Right lobe of liver (tissue), 6 donors: ENCODE results near the gene ARID5B. TPM values are rescaled to one million over a fixed set of nuclear protein-coding genes. Genes with fewer than 3 reads are reported as not detected.

Experiments
- ATAC-seq, 4 donors: fragments of 200-7000 bp; cut with Tn5 transposase; one replicate each; pipeline ENCODE4 v1.9.1; 2020; ENCODE audit warnings: mild to moderate bottlenecking in 4 of 4, moderate library complexity in 4 of 4
- DNase-seq, 3 donors: peaks; one replicate each; pipeline ENCODE4 v3.0.0-alpha.2; 2020
- H3K27ac ChIP-seq, 3 donors: fragments of 200-600 bp; one replicate each; pipeline ENCODE4 v1.8.0; 2022
- H3K27me3 ChIP-seq, 2 donors: fragments of 200-600 bp; one replicate each; pipeline ENCODE4 v1.8.0; 2022
- H3K36me3 ChIP-seq, 4 donors: fragments of 200-600 bp; sonication (generic) in 1 of 4; one replicate each; pipeline versions ENCODE4 v1.5.1 to v1.8.0; 2017 to 2022; ENCODE audit warnings: control low read depth in 1 of 4
- H3K4me1 ChIP-seq, 4 donors: fragments of 200-600 bp; sonication (generic) in 1 of 4; one replicate each; pipeline versions ENCODE4 v1.5.1 to v1.8.0; 2017 to 2022; ENCODE audit warnings: control low read depth in 1 of 4
- H3K4me3 ChIP-seq, 3 donors: fragments of 200-600 bp; one replicate each; pipeline ENCODE4 v1.8.0; 2022
- H3K9me3 ChIP-seq, 4 donors: fragments of 200-600 bp; sonication (generic) in 1 of 4; one replicate each; pipeline versions ENCODE4 v1.5.1 to v1.8.0; 2017 to 2022; ENCODE audit warnings: control low read depth in 1 of 4
- POLR2A ChIP-seq: fragments of 450-650 bp; IDR thresholded peaks from one replicate; pipeline ENCODE4 v1.6.1; 2017; ENCODE audit warnings: antibody characterized with exemption, mild to moderate bottlenecking
- WGBS: methylation state at CpG from one replicate; pipeline ENCODE4 v1.1.6; 2018; ENCODE audit warnings: low coverage, low lambda C conversion rate; ENCODE audit not compliant: insufficient coverage; ENCODE audit errors: missing lambda C conversion rate; 5-methylcytosine and 5-hydroxymethylcytosine counted together
- intact Hi-C, 2 donors: fragments of 100-400 bp; cut with DNase I; formaldehyde crosslinking; loops; one replicate each; pipeline versions ENCODE4 v1.11.2 to v1.14.1; 2022
- total RNA-seq, 6 experiments: library from RNA; depleted of rRNA in 2 of 6; stranded (reverse); fragments of >200 nt in 2 of 6; fragmentation: NEBNext Ultra II Directional in 3 of 6; extraction: Animal tissue kit (Norgen Biotek cat#: 25700) in 3 of 6; gene quantifications; one replicate each; pipeline versions ENCODE4 v1.1.0 to v1.2.4, GENCODE V29; 2016 to 2023
- TF ChIP-seq, protein P1 (sequence below), 4 donors: fragments of 200-600 bp in 3 of 4; fragments of 450-650 bp in 1 of 4; IDR thresholded peaks; one replicate each; pipeline versions ENCODE4 v1.5.1 to v1.8.0; 2016 to 2022; ENCODE audit warnings: antibody characterized with exemption in 4 of 4, mild to moderate bottlenecking in 2 of 4
- donor health status: DM: no; HTN: yes; CAD: no.
- donor health status: DM: no; HTN: no; CAD: no.
- donor health status: DM: no; HTN: no; CAD: no.
- donor health status: DM: no; HTN: yes; CAD: no.
- donor health status: DM: no; HTN: yes; CAD: no.

Gene ARID5B
- total RNA-seq, 6 experiments from 2014 or later: 2.7 to 10.5 (median 5.3) TPM

GRCh38 chr10:62004042-62004441 lies 102.5 kb downstream of the ARID5B start:
- DNase-seq (no peak), ATAC-seq (no peak)
- peaks cover 0 to 6% (median 0%) of the 10 kb centered on the region in 4 donors for H3K4me1 ChIP-seq
- no peaks in the 10 kb centered on the region for H3K9me3 ChIP-seq
- H3K4me3 ChIP-seq: no peak overlapping the region
- H3K27me3 ChIP-seq: no peaks in the 10 kb centered on the region
- 70% methylated on average over 3 of the region's 3 CpGs for WGBS
- H3K27ac ChIP-seq: no peak overlapping the region
- intact Hi-C loops: no loop called here
- TF ChIP-seq, protein P1, sequence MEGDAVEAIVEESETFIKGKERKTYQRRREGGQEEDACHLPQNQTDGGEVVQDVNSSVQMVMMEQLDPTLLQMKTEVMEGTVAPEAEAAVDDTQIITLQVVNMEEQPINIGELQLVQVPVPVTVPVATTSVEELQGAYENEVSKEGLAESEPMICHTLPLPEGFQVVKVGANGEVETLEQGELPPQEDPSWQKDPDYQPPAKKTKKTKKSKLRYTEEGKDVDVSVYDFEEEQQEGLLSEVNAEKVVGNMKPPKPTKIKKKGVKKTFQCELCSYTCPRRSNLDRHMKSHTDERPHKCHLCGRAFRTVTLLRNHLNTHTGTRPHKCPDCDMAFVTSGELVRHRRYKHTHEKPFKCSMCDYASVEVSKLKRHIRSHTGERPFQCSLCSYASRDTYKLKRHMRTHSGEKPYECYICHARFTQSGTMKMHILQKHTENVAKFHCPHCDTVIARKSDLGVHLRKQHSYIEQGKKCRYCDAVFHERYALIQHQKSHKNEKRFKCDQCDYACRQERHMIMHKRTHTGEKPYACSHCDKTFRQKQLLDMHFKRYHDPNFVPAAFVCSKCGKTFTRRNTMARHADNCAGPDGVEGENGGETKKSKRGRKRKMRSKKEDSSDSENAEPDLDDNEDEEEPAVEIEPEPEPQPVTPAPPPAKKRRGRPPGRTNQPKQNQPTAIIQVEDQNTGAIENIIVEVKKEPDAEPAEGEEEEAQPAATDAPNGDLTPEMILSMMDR (IDR thresholded peaks at IDR 0.05): no peak
- no peak for TF ChIP-seq POLR2A
- H3K36me3 ChIP-seq: no peaks in the 10 kb centered on the region

- ATAC-seq: peak in 2 of 4 donors; percentile 6 to 53
- TF ChIP-seq, protein P1 (IDR thresholded peaks at IDR 0.05): no peak
- TF ChIP-seq POLR2A: no peak
Observed at GRCh38 chr10:62005281-62005680, 103.8 kb downstream of the ARID5B start.

GRCh38 chr10:62005687-62006086 lies 104.2 kb downstream of the ARID5B start:
- no peak for TF ChIP-seq POLR2A
- WGBS: 30% methylated on average over 3 of the region's 3 CpGs
- H3K27me3 ChIP-seq: no peaks in the 10 kb centered on the region
- no peak overlapping the region for H3K4me3 ChIP-seq
- peaks cover 0 to 6% (median 0%) of the 10 kb centered on the region in 4 donors for H3K4me1 ChIP-seq
- no peaks in the 10 kb centered on the region for H3K36me3 ChIP-seq
- ATAC-seq (peak in 3 of 4 donors; percentile 17 to 63 (median 56)), DNase-seq (no peak)
- no peak overlapping the region for H3K27ac ChIP-seq
- intact Hi-C loops: no loop called here
- no peaks in the 10 kb centered on the region for H3K9me3 ChIP-seq

More at GRCh38 chr10:62005281-62005680, 103.8 kb downstream of the ARID5B start:
- H3K4me3 ChIP-seq: no peak overlapping the region
- intact Hi-C loops: no loop called here
- H3K36me3 ChIP-seq: no peaks in the 10 kb centered on the region
- 90% methylated on average over 2 of the region's 2 CpGs for WGBS
- H3K27ac ChIP-seq: no peak overlapping the region
- no peaks in the 10 kb centered on the region for H3K9me3 ChIP-seq
- peaks cover 0 to 6% (median 0%) of the 10 kb centered on the region in 4 donors for H3K4me1 ChIP-seq
- no peaks in the 10 kb centered on the region for H3K27me3 ChIP-seq
- DNase-seq: no peak

- no peak for TF ChIP-seq POLR2A
- TF ChIP-seq, protein P1 (IDR thresholded peaks at IDR 0.05): no peak
- Histone ChIP-seq H3K9me3 (no peaks in the 10 kb centered on the region), H3K27me3 (no peaks in the 10 kb centered on the region), H3K27ac (no peak overlapping the region), H3K4me3 (no peak overlapping the region), H3K4me1 (peaks cover 0 to 6% (median 0%) of the 10 kb centered on the region in 4 donors), H3K36me3 (no peaks in the 10 kb centered on the region)
- DNase-seq (no peak), ATAC-seq (no peak)
- intact Hi-C loops: no loop called here
- 96% methylated on average over 2 of the region's 2 CpGs for WGBS
Observed at GRCh38 chr10:62007145-62007544, 105.6 kb downstream of the ARID5B start.

- H3K27ac ChIP-seq: no peak overlapping the region
- ATAC-seq (no peak), DNase-seq (no peak)
- H3K36me3 ChIP-seq: no peaks in the 10 kb centered on the region
- intact Hi-C loops: no loop called here
- no peaks in the 10 kb centered on the region for H3K27me3 ChIP-seq
- 96% methylated on average over 4 of the region's 6 CpGs for WGBS
- H3K4me1 ChIP-seq: peaks cover 0 to 6% (median 0%) of the 10 kb centered on the region in 4 donors
- TF ChIP-seq, protein P1 (IDR thresholded peaks at IDR 0.05): no peak
- TF ChIP-seq POLR2A: no peak
- no peak overlapping the region for H3K4me3 ChIP-seq
- H3K9me3 ChIP-seq: no peaks in the 10 kb centered on the region
Observed at GRCh38 chr10:62008196-62008595, 106.7 kb downstream of the ARID5B start.
